CD4-positive, alpha-beta T cell treated with Interleukin-21 for 1 hour (primary cell): ENCODE measurements around the gene CYB561D2.
"Not testable (repeated sequence)": the region's sequence is repeated elsewhere in the genome, so short reads cannot be mapped to it uniquely, and the experiment has no call there.

Source experiments
- DNase-seq: peaks from one replicate; pipeline ENCODE4 v3.0.0-alpha.2; 2020

CYB561D2 gene, protein sequence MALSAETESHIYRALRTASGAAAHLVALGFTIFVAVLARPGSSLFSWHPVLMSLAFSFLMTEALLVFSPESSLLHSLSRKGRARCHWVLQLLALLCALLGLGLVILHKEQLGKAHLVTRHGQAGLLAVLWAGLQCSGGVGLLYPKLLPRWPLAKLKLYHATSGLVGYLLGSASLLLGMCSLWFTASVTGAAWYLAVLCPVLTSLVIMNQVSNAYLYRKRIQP

DNA sequence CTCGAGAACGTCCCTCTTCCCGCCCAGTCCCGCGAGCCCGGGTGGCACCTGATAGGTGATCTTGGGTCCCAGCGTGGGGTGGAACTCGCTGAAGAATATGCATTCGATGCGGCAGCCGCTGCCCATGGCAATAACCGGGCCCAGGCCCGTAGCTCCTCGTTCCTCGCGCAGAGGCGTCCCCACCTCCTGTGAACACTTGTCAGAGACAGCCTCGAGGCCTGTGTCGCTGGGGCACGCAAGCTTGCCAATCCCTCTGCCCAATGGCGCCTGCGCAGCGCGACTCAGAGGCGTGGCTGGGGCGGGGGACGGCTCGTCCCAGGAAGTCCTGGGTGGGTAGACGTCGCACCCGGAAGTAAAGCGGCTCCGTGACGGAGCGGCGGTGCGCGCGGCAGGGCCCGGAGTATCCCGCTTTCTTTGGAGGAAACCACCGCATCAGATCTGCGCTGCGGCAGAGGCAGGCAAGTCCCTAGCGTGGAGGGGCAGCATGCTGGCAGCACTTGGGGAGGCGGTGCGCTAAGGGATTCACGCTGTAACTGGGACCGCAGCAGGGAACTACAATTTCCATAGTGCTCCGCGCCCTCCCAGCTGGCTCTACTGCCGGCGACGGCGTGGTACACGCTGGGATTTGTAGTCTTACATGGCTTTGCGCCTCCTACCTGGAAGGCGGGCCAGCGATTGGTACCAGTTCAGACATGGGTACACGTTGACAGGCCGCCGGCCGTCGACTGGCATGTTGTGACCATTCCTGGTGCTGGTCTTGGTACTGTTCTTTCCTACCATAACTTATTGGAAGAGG lies at the start of gene CYB561D2, which contains the start of gene NPRL2:
TSS of gene CYB561D2 (plus strand) at position 336 of the 796 bp plus-strand sequence. CDS start 572 bp downstream, outside the sequence.
TSS of gene NPRL2 (minus strand) at position 249 of the 796 bp plus-strand sequence. CDS start at position 126, 123 bp downstream.
- peak; percentile 99 for DNase-seq

DNA sequence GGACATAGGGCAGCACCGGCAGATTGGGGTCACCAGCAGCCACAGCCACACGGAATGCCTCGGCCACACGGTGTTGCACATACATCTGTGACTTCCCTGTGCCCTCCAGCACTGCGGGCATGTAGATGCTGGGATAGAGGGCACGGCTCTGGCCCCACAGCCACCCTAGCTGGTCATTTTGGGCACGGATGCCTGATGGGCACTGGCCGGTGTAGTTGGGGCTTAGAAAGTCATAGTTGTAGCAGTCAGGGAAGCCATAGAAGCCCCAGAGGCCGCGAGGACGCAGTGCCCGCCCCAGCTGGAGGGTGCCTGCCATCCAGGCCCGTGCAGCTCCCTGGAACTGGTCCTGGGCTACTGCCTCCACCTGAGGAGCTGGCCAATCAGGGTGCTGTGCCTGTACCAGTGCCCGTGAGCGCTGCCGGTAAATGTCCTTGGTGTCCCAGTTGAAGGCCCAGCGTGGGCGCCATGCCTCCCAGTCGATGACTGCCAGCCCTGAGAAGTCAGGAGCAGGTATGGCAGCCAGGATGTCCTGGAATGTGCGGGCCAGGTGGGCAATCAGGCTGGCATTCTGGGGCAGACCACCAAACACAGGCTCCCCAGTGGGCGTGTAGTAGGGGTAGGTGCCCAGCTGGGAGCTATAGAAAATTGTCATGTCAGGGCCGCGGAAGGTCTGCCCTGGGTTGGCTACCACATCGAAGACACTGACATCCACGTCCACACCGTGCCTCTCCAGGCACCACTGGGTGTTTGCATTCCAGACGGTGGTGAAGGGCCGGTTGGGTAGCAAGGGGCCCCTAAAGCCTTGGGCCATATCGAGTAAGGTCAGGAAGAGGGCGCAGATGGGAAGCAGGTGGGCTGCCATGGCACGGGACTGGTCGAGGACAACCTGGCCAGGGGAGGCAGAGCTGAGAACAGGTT lies 48.3 kb upstream of the CYB561D2 start:
- no peak for DNase-seq

DNA sequence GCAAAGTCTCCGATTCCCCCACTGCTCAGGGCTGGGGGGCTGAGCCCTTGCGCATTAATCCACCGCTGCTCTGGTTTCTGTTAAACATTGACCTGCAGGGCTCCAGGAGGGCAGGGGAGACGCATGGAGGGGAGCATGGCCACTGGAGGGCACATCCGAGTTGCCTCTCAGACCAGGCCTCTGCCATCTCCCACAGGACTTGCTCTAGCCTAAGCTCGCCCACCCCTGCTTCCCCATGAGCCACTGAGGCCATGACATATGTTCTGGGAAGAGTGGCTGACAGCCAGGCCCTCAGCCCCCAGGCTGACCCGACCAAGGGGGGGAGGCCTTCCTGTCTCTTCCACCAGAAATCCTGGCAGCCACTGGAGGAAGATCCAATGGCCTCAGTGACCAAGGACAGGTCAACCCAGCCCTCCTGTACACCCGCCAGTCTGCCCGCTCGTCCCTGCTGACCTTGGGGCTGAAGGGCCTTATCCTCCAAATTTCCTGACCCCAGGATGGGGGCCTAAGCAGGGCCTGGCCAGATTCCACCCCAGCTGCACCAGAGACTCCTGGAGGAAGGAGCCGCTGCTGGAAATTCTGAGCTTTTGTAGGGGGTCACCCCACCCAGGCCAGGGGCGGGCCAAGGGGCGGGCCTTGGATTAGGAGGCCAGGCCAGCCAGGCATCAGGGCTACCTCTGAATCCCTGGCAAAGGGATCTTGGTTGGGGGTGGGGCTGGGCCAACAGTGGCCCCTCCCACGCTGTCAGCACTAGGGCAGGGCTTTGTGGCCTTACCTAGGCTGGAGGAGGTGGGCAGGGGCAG lies 47.4 kb upstream of the CYB561D2 start, which contains the start of gene HYAL1:
TSS of gene HYAL1 (minus strand) at position 562 of the 803 bp plus-strand sequence. CDS start 618 bp downstream, outside the sequence.
- DNase-seq: no peak

DNA sequence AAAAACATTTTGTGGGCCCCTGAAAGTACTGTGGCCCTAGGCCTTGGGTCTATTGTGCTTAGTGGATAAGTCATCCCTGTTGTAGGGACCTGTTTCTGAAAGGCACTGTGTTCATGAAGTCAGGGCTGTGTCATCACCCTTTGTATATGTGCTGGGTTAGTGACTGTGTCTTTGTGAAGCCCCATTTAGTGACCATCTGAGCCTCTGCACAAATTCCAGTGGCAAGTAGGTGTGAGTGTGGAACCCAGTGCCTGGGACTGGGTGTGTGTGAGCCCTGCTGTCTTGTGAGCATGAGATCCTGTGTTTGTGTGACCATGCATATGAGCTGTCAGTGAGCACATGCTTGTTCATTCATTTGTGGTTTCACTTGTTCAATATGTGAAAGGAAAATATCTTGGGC lies 46.1 kb upstream of the CYB561D2 start:
- DNase-seq: no peak

DNA sequence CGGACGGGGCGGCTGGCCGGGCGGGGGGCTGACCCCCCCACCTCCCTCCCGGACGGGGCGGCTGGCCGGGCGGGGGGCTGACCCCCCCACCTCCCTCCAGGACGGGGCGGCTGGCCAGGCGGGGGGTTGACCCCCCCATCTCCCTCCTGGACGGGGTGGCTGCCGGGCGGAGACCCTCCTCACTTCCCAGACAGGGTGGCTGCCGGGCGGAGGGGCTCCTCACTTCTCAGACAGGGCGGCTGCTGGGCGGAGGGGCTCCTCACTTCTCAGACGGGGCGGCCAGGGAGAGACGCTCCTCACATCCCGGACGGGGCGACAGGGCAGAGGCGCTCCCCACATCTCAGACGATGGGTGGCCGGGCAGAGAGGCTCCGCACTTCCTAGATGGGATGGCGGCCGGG lies 38.6 kb upstream of the CYB561D2 start:
- DNase-seq: not testable (repeated sequence)

DNA sequence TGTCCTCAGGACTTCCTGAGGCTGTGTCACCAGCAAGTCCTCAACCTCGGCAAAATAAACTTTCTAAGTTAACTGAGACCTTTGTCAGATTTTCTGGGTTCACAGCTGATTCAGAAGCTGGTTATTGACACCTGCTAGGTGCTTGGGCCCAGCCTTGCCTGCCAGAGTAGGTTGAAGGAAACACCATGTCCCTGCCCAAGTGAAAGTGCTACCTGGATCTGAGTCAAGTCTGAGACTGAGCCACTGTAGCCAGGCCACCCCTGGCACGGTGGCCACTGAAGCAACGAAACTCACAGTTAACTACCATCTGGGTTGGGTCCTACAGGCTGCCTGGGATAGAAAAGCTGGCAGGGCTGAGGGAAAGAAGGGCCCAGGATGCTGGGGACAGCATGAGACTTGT lies 36.3 kb upstream of the CYB561D2 start:
- DNase-seq: no peak

DNA sequence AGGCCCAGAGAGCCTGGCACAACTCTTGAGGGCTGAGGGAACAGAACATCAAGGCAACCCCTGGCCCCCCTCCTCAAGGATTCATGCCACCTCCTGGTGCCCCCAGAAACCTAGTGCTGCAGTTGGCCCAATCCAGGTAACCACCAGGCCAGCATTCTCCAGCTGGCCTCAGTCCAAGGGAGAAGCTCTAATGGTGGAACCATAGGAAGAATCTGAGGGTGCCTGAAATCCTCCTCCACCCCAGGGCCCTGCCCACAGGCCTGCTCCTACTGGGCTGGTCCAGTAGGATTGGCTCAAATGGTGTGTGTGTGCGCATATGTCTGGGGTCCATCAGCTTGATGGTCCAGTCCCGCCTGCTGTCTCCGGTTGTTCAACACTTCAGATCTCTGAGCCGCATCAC lies 35.8 kb upstream of the CYB561D2 start:
- no peak for DNase-seq

DNA sequence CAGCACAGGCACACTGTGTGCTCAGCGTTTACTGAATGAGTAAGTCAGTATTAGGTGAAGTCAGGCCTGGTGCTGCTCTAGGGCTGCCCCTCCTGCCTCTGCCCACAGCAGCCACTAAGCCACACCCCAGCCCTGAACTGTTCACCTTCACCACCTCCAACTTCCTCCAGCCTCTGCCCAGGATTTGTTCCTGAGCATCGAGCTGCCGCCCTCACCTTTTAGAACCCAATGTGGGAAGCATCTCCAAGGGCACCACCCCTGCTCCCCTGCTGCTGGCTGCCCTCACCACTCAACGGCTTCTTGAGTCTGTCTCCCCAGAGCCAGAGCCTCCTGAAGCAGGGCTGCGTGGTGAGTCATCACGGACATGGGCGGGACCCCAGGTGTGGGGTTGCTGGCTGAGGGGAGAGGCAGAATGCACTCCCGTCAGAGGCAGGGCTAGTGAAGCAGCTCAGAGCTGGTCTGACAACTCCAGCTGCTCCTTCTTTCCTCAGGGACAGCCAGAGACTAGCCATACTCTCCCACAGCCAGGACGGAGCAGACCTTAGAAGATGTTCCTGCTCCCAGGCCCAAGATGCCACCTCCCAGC lies 33.9 kb upstream of the CYB561D2 start:
- DNase-seq: peak; percentile 77

DNA sequence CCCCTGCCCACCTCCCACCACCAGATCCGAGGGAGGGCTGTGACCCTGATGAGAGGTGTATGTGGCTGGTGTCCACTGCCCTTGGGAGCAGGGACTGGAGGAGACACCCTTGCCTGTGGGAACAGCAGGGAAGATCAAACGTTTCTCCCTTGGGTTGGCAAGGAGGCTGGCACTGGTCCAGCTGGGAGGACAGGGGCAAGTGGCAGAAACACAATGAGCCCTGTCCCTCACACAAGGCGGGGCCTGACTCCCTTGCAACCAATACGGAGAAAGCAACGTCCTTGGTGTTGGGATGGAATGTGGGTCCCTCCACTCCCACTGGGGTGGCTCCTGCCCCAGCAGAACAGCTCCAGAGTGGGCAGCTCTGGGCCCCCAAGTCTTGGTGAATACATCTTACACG lies 33.4 kb upstream of the CYB561D2 start:
- no peak for DNase-seq

DNA sequence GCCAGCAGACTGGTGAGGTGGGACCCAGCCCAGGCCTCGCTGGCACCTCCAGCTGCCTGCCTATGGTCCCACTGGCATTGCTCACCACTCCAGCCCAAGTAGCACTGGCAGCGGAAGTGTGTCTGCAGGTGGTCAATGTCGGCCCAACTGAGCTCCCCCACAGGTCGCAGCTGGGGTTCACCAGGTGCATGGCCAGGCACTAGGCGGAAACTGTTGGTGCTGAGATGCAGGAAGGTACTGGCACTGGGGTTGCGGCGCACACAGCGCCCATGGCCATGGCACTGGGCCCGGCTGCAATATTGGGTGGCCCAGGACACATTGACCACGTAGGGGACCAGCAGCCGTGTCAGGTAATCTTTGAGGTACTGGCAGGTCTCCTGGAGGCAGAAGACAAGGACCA lies 32.5 kb upstream of the CYB561D2 start:
- no peak for DNase-seq

DNA sequence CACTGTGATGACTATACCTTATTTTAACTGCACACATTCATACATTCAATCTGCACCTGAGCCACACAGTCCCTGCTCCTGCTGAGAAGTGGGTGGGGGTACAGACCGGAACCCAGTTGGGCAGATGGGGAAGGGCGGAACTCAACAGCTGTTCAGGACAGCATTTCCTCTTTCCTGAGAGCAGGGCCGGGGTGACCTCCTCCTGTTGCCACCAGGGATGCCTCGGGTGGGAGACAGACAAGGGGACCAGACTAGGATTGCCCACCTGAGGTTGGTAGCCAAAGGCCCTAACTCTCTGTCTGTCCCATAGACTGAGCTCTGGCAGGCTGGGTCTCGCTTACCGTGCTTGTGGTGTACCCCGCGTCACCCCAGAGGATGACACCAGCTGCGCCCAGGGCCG lies 32.0 kb upstream of the CYB561D2 start:
- no peak for DNase-seq

DNA sequence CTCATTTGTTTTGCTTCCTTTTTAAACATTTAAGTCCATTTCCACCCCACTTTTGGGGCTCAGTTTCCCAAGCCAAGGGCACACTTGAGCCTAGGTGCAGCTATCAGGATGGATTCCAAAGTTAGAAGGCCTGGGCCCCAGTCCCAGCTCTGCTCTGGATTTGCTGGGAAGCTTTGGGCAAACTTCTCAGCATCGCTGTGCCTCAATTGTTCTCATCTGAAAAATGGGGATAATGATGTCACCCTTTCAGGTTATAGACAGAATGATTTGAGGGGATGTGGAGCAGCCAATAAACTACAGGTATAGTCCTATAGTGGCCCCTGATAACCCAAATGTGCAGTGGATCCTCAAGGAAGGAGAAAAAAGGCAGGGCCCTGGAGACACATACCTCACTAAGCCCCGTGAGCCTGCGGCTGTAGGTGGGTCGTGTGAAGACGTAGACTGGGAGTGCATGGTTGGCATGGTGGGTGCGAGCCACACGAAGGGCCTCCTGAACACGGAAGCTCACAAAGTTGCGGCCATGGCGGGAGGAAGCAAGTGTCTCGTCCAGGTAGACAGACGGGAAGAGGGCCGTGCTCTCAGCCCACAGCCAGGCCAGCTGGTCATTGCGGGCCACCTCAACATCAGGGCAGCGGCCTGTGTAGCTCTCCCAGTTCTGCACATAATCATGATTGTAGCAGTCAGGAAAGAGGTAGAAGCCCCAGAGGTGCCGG lies 31.3 kb upstream of the CYB561D2 start:
- no peak for DNase-seq

DNA sequence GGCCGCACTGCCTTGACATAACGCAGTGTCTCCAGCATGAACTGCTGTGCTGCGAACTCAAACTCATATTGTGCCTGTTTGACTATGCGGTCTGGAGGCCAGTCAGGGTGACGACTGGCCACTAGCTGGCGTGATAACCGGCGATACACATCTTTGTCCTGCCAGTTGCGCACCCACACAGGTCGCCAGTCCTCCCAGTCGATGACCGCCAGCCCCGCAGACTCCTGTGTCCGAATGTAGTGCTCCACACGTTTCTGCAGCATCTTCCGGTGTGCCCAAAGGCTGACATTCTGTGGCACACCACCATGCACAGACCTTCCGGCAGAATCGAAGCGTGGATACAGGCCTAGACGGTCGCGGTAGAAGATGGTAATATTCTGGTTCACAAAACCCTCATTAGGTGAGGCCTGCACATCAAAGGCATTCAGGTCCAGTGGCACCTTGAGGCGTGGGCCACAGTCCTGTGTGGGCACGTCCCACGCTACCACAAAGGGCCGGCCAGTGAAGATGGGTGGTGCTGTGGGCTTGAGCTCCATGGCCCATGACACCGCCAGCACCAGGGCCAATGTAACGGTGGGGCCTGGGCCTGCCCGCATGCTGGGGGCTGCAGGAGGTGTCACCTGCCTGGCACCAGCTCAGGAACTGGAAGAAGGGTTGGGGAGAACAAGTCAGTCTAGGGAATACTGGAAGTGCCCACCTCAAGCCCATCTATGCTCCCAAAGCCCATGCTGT lies 30.6 kb upstream of the CYB561D2 start:
- DNase-seq: no peak

DNA sequence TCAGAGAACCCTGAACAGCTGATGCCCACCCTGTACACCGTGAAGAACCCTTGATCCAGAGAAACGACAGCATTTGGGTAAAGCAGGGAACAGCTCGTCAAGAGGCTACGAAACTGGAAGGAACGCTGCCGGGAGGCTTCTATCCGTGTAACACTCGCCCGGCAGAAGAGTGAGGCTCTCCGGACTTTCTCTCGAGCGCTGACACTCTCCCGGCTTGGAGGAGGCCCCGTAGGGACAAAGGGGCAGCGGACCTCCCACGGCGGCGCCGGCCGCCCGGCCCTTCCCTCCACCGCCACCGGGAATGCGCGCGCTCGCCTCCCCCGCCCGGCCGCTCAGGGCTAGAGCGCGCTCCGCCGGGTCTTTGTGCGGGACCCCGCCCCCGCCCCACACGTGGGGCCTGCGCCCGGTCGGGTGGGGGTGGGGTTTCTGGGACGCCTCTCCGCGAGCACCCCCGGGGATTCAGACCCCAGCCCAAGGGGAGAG lies 29.8 kb upstream of the CYB561D2 start:
- DNase-seq: peak; percentile 65

DNA sequence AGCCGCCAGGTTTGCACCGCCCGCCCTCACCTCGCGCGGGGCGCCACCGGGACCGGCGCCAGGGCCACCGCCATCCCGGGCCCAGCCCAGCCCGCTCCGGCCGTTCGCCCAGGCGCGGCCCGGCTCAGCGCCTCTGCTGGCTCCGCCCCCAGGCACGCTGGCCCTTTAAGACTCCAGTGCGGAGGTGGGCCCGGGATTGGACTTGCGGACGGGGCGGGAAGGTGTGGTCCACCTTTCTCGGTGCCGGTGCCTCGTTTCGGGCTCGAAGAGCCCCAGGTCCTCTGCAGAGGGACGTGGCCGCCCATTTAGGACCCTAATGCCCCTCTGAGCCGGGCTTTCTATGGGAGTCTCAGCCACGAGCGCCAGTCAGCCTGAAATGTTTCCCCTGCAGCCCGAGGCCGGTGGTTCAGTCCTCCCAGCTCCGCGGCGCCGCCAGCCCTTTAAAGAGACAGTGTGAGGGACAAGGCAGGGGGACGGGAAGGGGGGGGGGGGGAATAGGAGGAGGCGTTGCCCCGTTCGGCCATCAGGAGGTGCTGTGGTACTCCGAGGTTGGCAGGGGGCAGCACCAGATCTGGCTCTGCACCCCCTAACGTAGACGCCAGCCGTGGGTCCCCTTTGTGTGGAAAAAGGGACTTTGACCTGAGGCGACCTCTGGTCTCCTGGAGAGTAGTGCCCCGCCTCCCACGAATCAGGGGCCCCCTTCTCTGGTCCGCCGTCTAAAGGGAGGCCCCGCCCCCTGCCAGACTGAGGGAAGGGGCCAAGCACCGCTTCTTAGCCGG lies 29.1 kb upstream of the CYB561D2 start:
- DNase-seq: peak; percentile 87

DNA sequence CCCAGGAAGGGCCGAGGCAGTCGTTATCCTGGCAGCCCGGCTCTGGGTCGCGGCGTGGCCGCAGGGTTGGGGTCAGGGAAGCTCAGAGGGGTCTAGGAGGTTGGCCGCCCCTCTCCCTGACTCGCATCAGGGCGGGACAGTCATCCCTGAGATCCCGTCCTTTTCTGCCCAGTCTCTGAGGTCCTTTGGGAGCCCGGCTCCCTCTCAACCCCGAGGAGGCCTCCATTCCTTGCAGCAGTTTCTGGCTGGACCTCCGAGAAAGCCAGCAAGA lies 28.6 kb upstream of the CYB561D2 start:
- DNase-seq: no peak

DNA sequence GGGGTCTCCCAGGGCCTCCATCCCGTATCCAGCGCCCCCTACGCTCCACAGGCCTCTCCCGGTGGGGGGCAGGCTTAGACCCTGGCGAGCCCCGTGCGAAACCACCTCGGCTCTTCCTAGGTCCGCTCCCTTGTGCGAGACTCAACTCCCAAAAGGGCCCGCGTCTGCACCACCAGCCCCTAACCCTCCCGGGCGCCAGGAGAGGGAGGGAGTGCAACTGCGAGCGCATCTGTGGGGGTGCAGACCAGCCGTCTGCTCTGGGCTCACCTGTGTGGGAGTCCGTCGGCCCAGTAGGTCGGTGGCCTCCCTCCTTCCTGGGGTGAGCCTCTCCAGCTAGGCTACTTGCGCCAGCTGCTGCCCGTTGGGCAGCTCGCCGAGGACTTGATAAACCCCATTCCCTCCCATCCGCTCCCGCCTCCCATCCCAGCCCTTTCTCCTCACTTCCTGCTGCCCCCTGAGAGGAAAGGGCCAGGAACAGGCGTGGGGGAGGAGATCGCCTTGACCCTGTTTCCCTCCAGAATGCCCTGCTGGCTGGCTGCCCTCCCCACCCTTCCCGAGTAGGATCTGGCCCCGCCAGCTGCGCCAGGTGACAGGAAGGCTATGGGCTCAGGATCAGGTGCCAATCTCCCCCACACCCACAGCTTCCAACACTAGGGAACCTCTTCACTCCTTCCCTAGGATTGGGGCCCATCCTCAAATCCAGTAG lies 28.1 kb upstream of the CYB561D2 start, which contains the start of gene HYAL2:
TSS of gene HYAL2 (minus strand) at position 360 of the 706 bp plus-strand sequence. CDS start 2,256 bp downstream, outside the sequence.
- DNase-seq: no peak

DNA sequence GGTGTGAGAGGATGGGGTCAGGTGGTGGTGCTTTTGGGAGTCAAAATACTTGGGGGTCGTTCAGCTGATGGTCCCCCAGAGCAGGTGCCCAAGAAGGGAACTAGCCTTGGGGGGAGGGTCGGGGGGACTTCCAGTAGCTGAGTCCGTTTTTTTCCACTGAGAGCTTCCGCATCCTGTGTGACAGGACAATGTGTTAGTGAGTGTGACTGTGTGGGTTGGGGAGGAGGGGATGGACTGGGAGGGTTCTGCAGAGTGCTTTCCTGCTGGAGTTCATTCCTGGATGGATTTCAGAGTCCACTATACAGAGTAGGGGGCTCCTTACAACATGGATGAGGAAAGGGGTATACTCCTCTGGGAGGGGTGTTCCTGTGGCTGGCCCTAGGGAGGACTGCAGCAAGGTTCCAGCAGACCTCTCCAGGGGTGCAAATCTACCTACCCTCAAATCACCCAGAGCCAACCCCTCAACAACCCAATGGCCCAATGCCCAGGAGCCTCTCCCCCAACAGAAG lies 27.5 kb upstream of the CYB561D2 start:
- no peak for DNase-seq
